K562 (cell line): ENCODE results near the gene MSH3.

Source experiments
- ATF6 ChIP-seq: sonication (generic); formaldehyde crosslinking; IDR thresholded peaks from 2 replicates; pipeline ENCODE4 v1.4.0; 2020; ENCODE audit warnings: mild to moderate bottlenecking, missing genetic modification reagents
- CTCF ChIP-seq, 3 experiments: IDR thresholded peaks in 2 of 3; conservative IDR thresholded peaks in 1 of 3; 2 replicates each; pipeline ENCODE4 v1.5.1; 2011 to 2012; ENCODE audit warnings: low read length in 3 of 3, mild to moderate bottlenecking in 3 of 3, control low read depth in 2 of 3, improper control_type of control experiment in 1 of 3, inconsistent platforms in 1 of 3, low read depth in 1 of 3, mixed read lengths in 1 of 3, moderate library complexity in 1 of 3; ENCODE audit not compliant: insufficient read depth in 2 of 3
- E2F4 ChIP-seq: sonication (generic); formaldehyde crosslinking; IDR thresholded peaks from 2 replicates; pipeline ENCODE4 v1.8.0; 2022; ENCODE audit warnings: mild to moderate bottlenecking, low read depth, missing genetic modification reagents
- EZH2 ChIP-seq: IDR thresholded peaks from 2 replicates; pipeline ENCODE4 v1.6.1; 2012; ENCODE audit warnings: low read depth, mild to moderate bottlenecking, inconsistent platforms, low read length, borderline replicate concordance
- HDAC6 ChIP-seq: IDR thresholded peaks from 2 replicates; pipeline ENCODE4 v1.6.1; 2012; ENCODE audit warnings: low read depth, mild to moderate bottlenecking, control low read depth, inconsistent platforms, low read length, moderate library complexity
- HINFP ChIP-seq: fragments of 450-650 bp; conservative IDR thresholded peaks from 2 replicates; pipeline ENCODE4 v1.6.1; 2016; ENCODE audit warnings: missing genetic modification characterization, low read depth, mild to moderate bottlenecking, control low read depth, missing compliant biosample characterization
- HMGXB4 ChIP-seq: sonication (generic); formaldehyde crosslinking; IDR thresholded peaks from 2 replicates; pipeline ENCODE4 v1.8.1; 2023; ENCODE audit warnings: mild to moderate bottlenecking, missing genetic modification reagents
- KLF16 ChIP-seq: IDR thresholded peaks from 2 replicates; pipeline ENCODE4 v1.6.1; 2016; ENCODE audit warnings: antibody characterized with exemption
- POLR2AphosphoS2 ChIP-seq: IDR thresholded peaks from 2 replicates; pipeline ENCODE4 v1.6.1; 2012; ENCODE audit warnings: low read length, improper control_type of control experiment
- RAD51 ChIP-seq: fragments of 450-650 bp; IDR thresholded peaks from 2 replicates; pipeline ENCODE4 v1.7.1; 2016; ENCODE audit warnings: low read depth, mild to moderate bottlenecking, borderline replicate concordance
- TBP ChIP-seq: optimal IDR thresholded peaks from 2 replicates; pipeline ENCODE3; 2011; ENCODE audit warnings: low read depth, low read length, improper control_type of control experiment
- UBTF ChIP-seq, 2 experiments: IDR thresholded peaks; 2 replicates each; pipeline ENCODE4 v1.6.1; 2012; ENCODE audit warnings: improper control_type of control experiment in 2 of 2, low read depth in 2 of 2, low read length in 2 of 2, borderline replicate concordance in 1 of 2
- ZBED1 ChIP-seq: IDR thresholded peaks from 2 replicates; pipeline ENCODE4 v1.6.1; 2014

- no peak for TF ChIP-seq HDAC6
- TF ChIP-seq CTCF (IDR thresholded peaks at IDR 0.05 in 2 of 3, conservative IDR thresholded peaks at IDR 0.05 in 1 of 3; ENCODE audit: insufficient read depth in 2 of 3, low read depth in 1 of 3, low read length in 3 of 3): no peak
- TF ChIP-seq ATF6 (CRISPR knock-in tag): no peak
- TF ChIP-seq RAD51: no peak
- no peak for TF ChIP-seq ZBED1
- TF ChIP-seq UBTF (IDR thresholded peaks at IDR 0.05; ENCODE audit: borderline replicate concordance in 1 of 2, low read depth in 2 of 2, low read length in 2 of 2): no peak
- no peak for TF ChIP-seq TBP
- TF ChIP-seq HINFP (tag): no peak
- TF ChIP-seq E2F4 (CRISPR knock-in tag): no peak
- no peak for TF ChIP-seq POLR2AphosphoS2
- no peak for TF ChIP-seq HMGXB4 (CRISPR knock-in tag)
- no peak for TF ChIP-seq EZH2
- no peak for TF ChIP-seq KLF16
Measured at GRCh38 chr5:80720181-80720580, 65.7 kb downstream of the MSH3 start.
